ENCODE data around the gene RNF144A.

Gene RNF144A

GRCh38 chr2:7025082-7025481 lies 107.9 kb downstream of the RNF144A start:
- DNase-seq, result no peak

- no peak for DNase-seq
Observed at GRCh38 chr2:7026742-7027141, 109.5 kb downstream of the RNF144A start.

GRCh38 chr2:7027411-7027810 lies 110.2 kb downstream of the RNF144A start:
- no peak for DNase-seq

GRCh38 chr2:7027956-7028655 lies 110.9 kb downstream of the RNF144A start:
- no peak for DNase-seq

- no peak for DNase-seq
Observed at GRCh38 chr2:7028846-7029245, 111.6 kb downstream of the RNF144A start.

- no peak for DNase-seq
Observed at GRCh38 chr2:7029291-7030059, 112.3 kb downstream of the RNF144A start.

GRCh38 chr2:7030810-7031209 lies 113.6 kb downstream of the RNF144A start:
- no peak for DNase-seq

- no peak for DNase-seq
Observed at GRCh38 chr2:7031547-7032245, 114.5 kb downstream of the RNF144A start.

- no peak for DNase-seq
Observed at GRCh38 chr2:7032371-7032770, 115.2 kb downstream of the RNF144A start.

GRCh38 chr2:7033136-7033960 lies 116.1 kb downstream of the RNF144A start:
- DNase-seq, result no peak

- DNase-seq, result peak; percentile 64
Observed at GRCh38 chr2:7034303-7034702, 117.1 kb downstream of the RNF144A start.

- DNase-seq, result no peak
Observed at GRCh38 chr2:7035884-7036283, 118.7 kb downstream of the RNF144A start.

GRCh38 chr2:7037340-7038333 lies 120.4 kb downstream of the RNF144A start:
- peak; percentile 83 for DNase-seq

- DNase-seq, result no peak
Observed at GRCh38 chr2:7040547-7040946, 123.3 kb downstream of the RNF144A start.

- no peak for DNase-seq
Observed at GRCh38 chr2:7041421-7041820, 124.2 kb downstream of the RNF144A start.

- no peak for DNase-seq
Observed at GRCh38 chr2:7043690-7044089, 126.5 kb downstream of the RNF144A start.

GRCh38 chr2:7044253-7045250 lies 127.3 kb downstream of the RNF144A start:
- DNase-seq, result peak; percentile 74

GRCh38 chr2:7045601-7046590 lies 128.7 kb downstream of the RNF144A start:
- DNase-seq, result no peak

GRCh38 chr2:7047661-7048060 lies 130.4 kb downstream of the RNF144A start:
- no peak for DNase-seq

Measured in islet precursor cell (in vitro differentiated cells).